Measurements from ENCODE around the gene GIPC1. TPM values are rescaled to one million over a fixed set of nuclear protein-coding genes. Genes with fewer than 3 reads are reported as not detected.

Gene GIPC1
- total RNA-seq, 1 experiment from 2014 or later: 103 TPM

GRCh38 chr19:14526423-14526822 lies 30.5 kb upstream of the GIPC1 start:
- BruUV-seq (replicated peaks): no TSS peak
- H3K9ac ChIP-seq (ENCODE audit: low read length): no peak overlapping the region
- DNase-seq (ENCODE audit: low read depth, low spot score): no peak
- CTCF ChIA-PET: no interaction called here
- ATAC-seq: no peak
- H3K27me3 ChIP-seq (ENCODE audit: insufficient read depth, low read length): no peaks in the 10 kb centered on the region
- intact Hi-C loops (cut with micrococcal nuclease): no loop called here
- H3K27ac ChIP-seq (ENCODE audit: low read depth, low read length): no peak overlapping the region
- POLR2A ChIA-PET: interaction anchor here (1.1 to 1.3 kb wide), 2 partner anchors 9 to 12 kb away, joined by 3 to 5 read pairs; no protein-coding TSS in a partner anchor
- no peaks in the 10 kb centered on the region for H3K36me3 ChIP-seq (ENCODE audit: control insufficient read depth in 1 of 2, insufficient read depth in 2 of 2, low read length in 2 of 2)
- 0 out of 2 replicates have a peak, but pooled peaks cover 5% of the 10 kb centered on the region for H4K20me1 ChIP-seq (ENCODE audit: insufficient read depth)
- TF ChIP-seq POLR2A (IDR thresholded peaks at IDR 0.05; ENCODE audit: borderline replicate concordance, extremely low read depth, insufficient read depth, insufficient read length): no peak
- TF ChIP-seq, protein P1, sequence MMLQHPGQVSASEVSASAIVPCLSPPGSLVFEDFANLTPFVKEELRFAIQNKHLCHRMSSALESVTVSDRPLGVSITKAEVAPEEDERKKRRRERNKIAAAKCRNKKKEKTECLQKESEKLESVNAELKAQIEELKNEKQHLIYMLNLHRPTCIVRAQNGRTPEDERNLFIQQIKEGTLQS (IDR thresholded peaks at IDR 0.05): no peak
- no peak overlapping the region for H3K4me3 ChIP-seq (replicated peaks in 1 of 2; ENCODE audit: low read depth in 1 of 2, low read length in 2 of 2)
- H3K4me1 ChIP-seq (ENCODE audit: control insufficient read depth in 1 of 2, insufficient read depth in 2 of 2, low read length in 2 of 2): peaks cover 23 to 59% of the 10 kb centered on the region in 2 experiments
- no peaks in the 10 kb centered on the region for H3K9me3 ChIP-seq (ENCODE audit: control insufficient read depth in 1 of 2, insufficient read depth in 1 of 2, low read depth in 1 of 2, low read length in 2 of 2)
- no peak overlapping the region for H2AFZ ChIP-seq (ENCODE audit: low read depth, low read length, poor library complexity, severe bottlenecking)
- no peak overlapping the region for H3K4me2 ChIP-seq (ENCODE audit: low read length)
- H3K9me2 ChIP-seq (ENCODE audit: insufficient read depth): no peaks in the 10 kb centered on the region
- RAD21 ChIA-PET (ENCODE audit: low non-redundant PET in 1 of 2, low total read pairs in 2 of 2, uncharacterized antibody in 2 of 2, unreplicated experiment in 2 of 2): no interaction called here
- H3K79me2 ChIP-seq (ENCODE audit: insufficient read depth, low read length): peaks cover 19% of the 10 kb centered on the region

- DNase-seq (ENCODE audit: low read depth, low spot score): no peak
- Histone ChIP-seq H3K27ac (ENCODE audit: low read depth, low read length) (no peak overlapping the region), H3K79me2 (ENCODE audit: insufficient read depth, low read length) (peaks cover 12% of the 10 kb centered on the region), H2AFZ (ENCODE audit: low read depth, low read length, poor library complexity, severe bottlenecking) (no peak overlapping the region), H3K27me3 (ENCODE audit: insufficient read depth, low read length) (no peaks in the 10 kb centered on the region), H3K9me3 (ENCODE audit: control insufficient read depth in 1 of 2, insufficient read depth in 1 of 2, low read depth in 1 of 2, low read length in 2 of 2) (no peaks in the 10 kb centered on the region), H3K4me3 (replicated peaks in 1 of 2; ENCODE audit: low read depth in 1 of 2, low read length in 2 of 2) (no peak overlapping the region), H3K4me1 (ENCODE audit: control insufficient read depth in 1 of 2, insufficient read depth in 2 of 2, low read length in 2 of 2) (peaks cover 30 to 61% of the 10 kb centered on the region in 2 experiments), H3K4me2 (ENCODE audit: low read length) (no peak overlapping the region), H3K9ac (ENCODE audit: low read length) (no peak overlapping the region; the same call in 1 of the 2 replicates), H3K9me2 (ENCODE audit: insufficient read depth) (no peaks in the 10 kb centered on the region), H4K20me1 (ENCODE audit: insufficient read depth) (0 out of 2 replicates have a peak, but pooled peaks cover 3% of the 10 kb centered on the region), H3K36me3 (ENCODE audit: control insufficient read depth in 1 of 2, insufficient read depth in 2 of 2, low read length in 2 of 2) (no peaks in the 10 kb centered on the region)
- ATAC-seq: no peak
- TF ChIP-seq SIN3A (IDR thresholded peaks at IDR 0.05; ENCODE audit: low read depth): no peak
- no peak for TF ChIP-seq FOSL1 (IDR thresholded peaks at IDR 0.05; ENCODE audit: low read depth)
- TF ChIP-seq YY1 (IDR thresholded peaks at IDR 0.05; ENCODE audit: extremely low read depth, insufficient replicate concordance, low read depth, low read length): no peak
- TF ChIP-seq MAX (IDR thresholded peaks at IDR 0.05): no peak
- TF ChIP-seq CTCF (IDR thresholded peaks at IDR 0.05 in 2 of 3, conservative IDR thresholded peaks at IDR 0.05 in 1 of 3; ENCODE audit: borderline replicate concordance in 1 of 3, insufficient read depth in 1 of 3, low read depth in 2 of 3, low read length in 2 of 3): no peak
- TF ChIP-seq ZFX (IDR thresholded peaks at IDR 0.05): no peak
- TF ChIP-seq EZH2phosphoT487 (IDR thresholded peaks at IDR 0.05; ENCODE audit: borderline replicate concordance): no peak
- TF ChIP-seq, protein P2, sequence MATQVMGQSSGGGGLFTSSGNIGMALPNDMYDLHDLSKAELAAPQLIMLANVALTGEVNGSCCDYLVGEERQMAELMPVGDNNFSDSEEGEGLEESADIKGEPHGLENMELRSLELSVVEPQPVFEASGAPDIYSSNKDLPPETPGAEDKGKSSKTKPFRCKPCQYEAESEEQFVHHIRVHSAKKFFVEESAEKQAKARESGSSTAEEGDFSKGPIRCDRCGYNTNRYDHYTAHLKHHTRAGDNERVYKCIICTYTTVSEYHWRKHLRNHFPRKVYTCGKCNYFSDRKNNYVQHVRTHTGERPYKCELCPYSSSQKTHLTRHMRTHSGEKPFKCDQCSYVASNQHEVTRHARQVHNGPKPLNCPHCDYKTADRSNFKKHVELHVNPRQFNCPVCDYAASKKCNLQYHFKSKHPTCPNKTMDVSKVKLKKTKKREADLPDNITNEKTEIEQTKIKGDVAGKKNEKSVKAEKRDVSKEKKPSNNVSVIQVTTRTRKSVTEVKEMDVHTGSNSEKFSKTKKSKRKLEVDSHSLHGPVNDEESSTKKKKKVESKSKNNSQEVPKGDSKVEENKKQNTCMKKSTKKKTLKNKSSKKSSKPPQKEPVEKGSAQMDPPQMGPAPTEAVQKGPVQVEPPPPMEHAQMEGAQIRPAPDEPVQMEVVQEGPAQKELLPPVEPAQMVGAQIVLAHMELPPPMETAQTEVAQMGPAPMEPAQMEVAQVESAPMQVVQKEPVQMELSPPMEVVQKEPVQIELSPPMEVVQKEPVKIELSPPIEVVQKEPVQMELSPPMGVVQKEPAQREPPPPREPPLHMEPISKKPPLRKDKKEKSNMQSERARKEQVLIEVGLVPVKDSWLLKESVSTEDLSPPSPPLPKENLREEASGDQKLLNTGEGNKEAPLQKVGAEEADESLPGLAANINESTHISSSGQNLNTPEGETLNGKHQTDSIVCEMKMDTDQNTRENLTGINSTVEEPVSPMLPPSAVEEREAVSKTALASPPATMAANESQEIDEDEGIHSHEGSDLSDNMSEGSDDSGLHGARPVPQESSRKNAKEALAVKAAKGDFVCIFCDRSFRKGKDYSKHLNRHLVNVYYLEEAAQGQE (IDR thresholded peaks at IDR 0.05; ENCODE audit: low read depth): no peak
- no peak for TF ChIP-seq POLR2AphosphoS5 (IDR thresholded peaks at IDR 0.05; ENCODE audit: low read depth, low read length)
- no peak for TF ChIP-seq EGR1 (IDR thresholded peaks at IDR 0.05; ENCODE audit: low read depth)
- TF ChIP-seq, protein P1 (IDR thresholded peaks at IDR 0.05): no peak
- TF ChIP-seq POLR2A (IDR thresholded peaks at IDR 0.05; ENCODE audit: borderline replicate concordance, extremely low read depth, insufficient read depth, insufficient read length): no peak
- no peak for TF ChIP-seq CEBPB (IDR thresholded peaks at IDR 0.05; ENCODE audit: low read depth)
- no TSS peak for BruUV-seq (replicated peaks)
- intact Hi-C loops (cut with micrococcal nuclease): no loop called here
- CTCF ChIA-PET: no interaction called here
- POLR2A ChIA-PET: interaction anchor here (1.1 to 1.3 kb wide), 2 partner anchors 8 to 12 kb away, joined by 3 to 5 read pairs; no protein-coding TSS in a partner anchor
- RAD21 ChIA-PET (ENCODE audit: low non-redundant PET in 1 of 2, low total read pairs in 2 of 2, uncharacterized antibody in 2 of 2, unreplicated experiment in 2 of 2): no interaction called here
Measured at GRCh38 chr19:14525729-14526128, 29.8 kb upstream of the GIPC1 start.

Measured in HCT116 (cell line).